K562 (cell line): ENCODE results near the gene GINS2.

Experiments used
- CBFB ChIP-seq: sonication (generic); formaldehyde crosslinking; IDR thresholded peaks from 2 replicates; pipeline ENCODE4 v1.4.0; 2020; ENCODE audit warnings: mild to moderate bottlenecking, missing genetic modification reagents
- DDX20 ChIP-seq: fragments of 450-650 bp; IDR thresholded peaks from 2 replicates; pipeline ENCODE4 v1.6.1; 2016; ENCODE audit warnings: missing genetic modification characterization, low read depth, mild to moderate bottlenecking, missing compliant biosample characterization, moderate library complexity
- DPF2 ChIP-seq: fragments of 450-650 bp; IDR thresholded peaks from 2 replicates; pipeline ENCODE4 v1.6.1; 2016
- NFE2L1 ChIP-seq: fragments of 450-650 bp; IDR thresholded peaks from 2 replicates; pipeline ENCODE4 v1.6.1; 2016; ENCODE audit warnings: missing genetic modification characterization, low read depth, mild to moderate bottlenecking, missing compliant biosample characterization, moderate library complexity, borderline replicate concordance
- ZNF263 ChIP-seq: sonication (generic); formaldehyde crosslinking; IDR thresholded peaks from 2 replicates; pipeline ENCODE4 v1.8.0; 2022; ENCODE audit warnings: mild to moderate bottlenecking, missing genetic modification reagents, borderline replicate concordance
- TF ChIP-seq, protein P1 (sequence below): sonication (generic); formaldehyde crosslinking; IDR thresholded peaks from 2 replicates; pipeline ENCODE4 v1.8.1; 2022; ENCODE audit warnings: missing genetic modification reagents

DNA sequence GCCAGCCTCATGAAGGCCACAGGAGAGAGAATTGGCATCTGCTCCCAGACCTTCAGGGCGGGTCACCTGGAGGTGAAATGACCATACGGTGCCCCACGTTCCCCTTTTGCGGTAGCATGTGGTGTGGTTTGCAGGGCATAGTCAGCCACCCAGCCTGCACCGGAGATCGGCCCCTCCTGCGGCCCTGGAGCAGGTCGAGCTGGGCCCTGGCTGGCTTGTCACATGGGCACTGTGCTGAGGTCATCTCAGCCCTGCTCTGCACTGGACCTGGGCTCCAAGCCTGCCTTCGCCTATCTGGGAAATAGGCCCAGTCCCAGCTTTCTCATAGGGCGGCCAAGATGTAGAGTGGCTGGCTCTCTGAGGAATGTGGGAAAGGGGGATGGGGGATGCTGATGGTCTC, 59.4 kb downstream of the GINS2 start:
- TF ChIP-seq, protein P1, sequence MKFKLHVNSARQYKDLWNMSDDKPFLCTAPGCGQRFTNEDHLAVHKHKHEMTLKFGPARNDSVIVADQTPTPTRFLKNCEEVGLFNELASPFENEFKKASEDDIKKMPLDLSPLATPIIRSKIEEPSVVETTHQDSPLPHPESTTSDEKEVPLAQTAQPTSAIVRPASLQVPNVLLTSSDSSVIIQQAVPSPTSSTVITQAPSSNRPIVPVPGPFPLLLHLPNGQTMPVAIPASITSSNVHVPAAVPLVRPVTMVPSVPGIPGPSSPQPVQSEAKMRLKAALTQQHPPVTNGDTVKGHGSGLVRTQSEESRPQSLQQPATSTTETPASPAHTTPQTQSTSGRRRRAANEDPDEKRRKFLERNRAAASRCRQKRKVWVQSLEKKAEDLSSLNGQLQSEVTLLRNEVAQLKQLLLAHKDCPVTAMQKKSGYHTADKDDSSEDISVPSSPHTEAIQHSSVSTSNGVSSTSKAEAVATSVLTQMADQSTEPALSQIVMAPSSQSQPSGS (CRISPR knock-in tag): no peak
- no peak for TF ChIP-seq CBFB (CRISPR knock-in tag)
- no peak for TF ChIP-seq ZNF263
- TF ChIP-seq DDX20 (tag): no peak
- TF ChIP-seq DPF2: no peak
- no peak for TF ChIP-seq NFE2L1
